ENCODE data around the gene CITED1.
A peak's percentile ranks its signal among the peaks of the same experiment; 100 is the strongest.
"Not testable (repeated sequence)": the region's sequence is repeated elsewhere in the genome, so short reads cannot be mapped to it uniquely, and the experiment has no call there.

CITED1 gene, protein sequence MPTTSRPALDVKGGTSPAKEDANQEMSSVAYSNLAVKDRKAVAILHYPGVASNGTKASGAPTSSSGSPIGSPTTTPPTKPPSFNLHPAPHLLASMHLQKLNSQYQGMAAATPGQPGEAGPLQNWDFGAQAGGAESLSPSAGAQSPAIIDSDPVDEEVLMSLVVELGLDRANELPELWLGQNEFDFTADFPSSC

DNA sequence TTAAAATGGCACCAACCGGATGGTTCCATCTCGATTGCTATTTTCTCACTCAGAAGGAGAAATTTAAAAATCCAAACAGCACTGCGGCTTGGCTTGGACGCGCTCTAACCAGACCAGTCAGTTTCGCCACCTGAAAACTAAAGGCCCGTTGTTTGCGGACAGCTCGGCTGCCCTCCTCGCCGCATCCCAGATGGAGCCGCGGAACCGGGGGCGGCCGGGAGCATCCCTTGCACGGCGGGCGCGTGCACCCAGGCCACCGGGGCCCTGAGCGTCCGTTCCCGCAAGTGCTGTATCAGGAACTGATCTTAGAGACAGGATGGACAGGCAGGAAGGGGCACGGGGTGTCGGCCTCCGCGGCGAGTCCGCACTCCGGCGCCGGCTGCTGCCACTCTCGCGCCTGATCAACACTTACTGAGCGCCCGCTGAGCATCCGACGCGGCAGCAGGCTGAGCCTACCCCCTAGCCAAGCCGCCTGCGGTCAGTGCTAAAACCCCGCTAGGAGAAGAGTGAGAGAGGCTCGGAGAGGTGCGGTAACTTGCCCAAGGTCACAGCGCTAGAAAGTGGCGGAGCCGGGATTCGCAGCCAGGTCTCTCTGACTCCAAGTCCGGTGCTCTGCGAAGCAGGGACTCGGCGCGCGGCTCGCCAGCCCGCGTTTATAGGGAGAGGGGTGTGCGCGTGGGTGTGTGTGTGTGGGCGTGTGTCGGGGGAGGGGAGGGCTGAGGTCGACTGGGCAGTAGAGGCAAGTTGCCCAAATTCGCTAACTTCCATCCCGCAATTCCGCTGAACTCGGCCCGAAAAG lies at the start of gene CITED1:
CITED1 (minus strand) TSS at position 629 of the 799 bp plus-strand sequence. CDS start 3,045 bp downstream, outside the sequence.
- peaks cover 35% of the 10 kb centered on the region for H3K4me1 Mint-ChIP-seq
- no peaks in the 10 kb centered on the region for H3K9me3 Mint-ChIP-seq
- H3K36me3 Mint-ChIP-seq = no peaks in the 10 kb centered on the region
- DNase-seq = no peak
- CTCF ChIA-PET = no interaction called here
- H3K27me3 Mint-ChIP-seq = peaks cover 92% of the 10 kb centered on the region
- no peak within 1 kb of the TSS for H3K27ac Mint-ChIP-seq
- peak within 1 kb of the TSS; percentile 71 for H3K4me3 Mint-ChIP-seq

DNA sequence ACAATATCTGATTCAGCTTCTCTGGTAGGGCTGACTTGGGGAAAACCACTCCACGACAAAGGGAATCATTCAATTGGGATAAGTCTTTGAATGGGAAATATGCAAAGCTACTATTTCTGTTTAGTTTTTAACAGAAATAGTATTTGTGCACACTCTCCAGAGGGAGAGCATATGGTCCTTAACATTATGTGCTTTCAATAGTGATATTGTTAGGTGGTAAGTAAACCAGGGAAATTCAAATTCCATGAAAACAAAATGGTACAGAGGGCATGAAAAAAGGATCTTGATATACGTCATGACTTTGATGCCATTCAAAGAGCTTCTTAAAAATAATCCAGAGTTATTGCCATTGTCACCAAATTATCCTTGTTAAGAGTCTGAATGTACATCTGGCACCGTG lies 47.1 kb upstream of the CITED1 start:
- Mint-ChIP-seq H3K9me3 (no peaks in the 10 kb centered on the region), H3K27ac (no peak overlapping the region), H3K4me3 (no peak overlapping the region), H3K27me3 (no peaks in the 10 kb centered on the region), H3K4me1 (no peaks in the 10 kb centered on the region), H3K36me3 (peaks cover 3% of the 10 kb centered on the region)
- CTCF ChIA-PET = no interaction called here
- DNase-seq = no peak

DNA sequence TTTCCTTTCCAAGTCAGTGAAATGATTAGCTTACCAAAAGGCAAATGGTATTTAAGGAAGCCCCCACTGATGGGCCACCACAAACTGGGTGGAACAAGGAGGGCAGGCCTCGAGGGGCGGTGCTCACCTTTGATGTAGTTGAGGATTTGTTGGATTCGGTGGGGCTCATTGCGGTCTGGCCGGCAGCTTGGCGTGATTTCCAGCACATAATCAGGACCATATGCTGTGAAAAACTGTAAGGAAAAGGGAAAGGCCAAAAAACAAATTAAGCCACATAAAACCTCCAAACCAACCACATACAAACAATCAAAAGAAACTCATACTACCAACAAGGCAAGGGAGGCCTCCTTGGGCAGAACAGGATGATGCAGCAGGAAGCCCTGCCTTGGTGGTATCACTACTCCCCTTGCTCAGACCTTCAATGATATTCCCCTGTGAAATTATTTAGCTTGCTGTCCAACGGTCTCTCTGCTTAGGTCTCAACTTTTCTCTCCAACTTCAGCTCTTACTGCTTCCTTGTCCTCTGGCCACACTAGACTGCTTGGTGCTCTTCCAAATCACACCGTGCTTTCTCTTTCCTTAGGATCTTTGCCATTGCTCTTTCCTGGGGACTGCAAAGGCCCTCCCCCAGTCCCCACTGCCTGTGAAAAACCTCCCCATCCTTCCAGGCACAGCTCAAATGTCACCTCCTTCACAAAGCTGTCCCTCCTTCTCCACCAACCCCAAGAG lies 46.1 kb upstream of the CITED1 start:
- Mint-ChIP-seq H3K36me3 (peaks cover 3% of the 10 kb centered on the region), H3K9me3 (no peaks in the 10 kb centered on the region), H3K4me1 (no peaks in the 10 kb centered on the region), H3K27me3 (no peaks in the 10 kb centered on the region), H3K27ac (no peak overlapping the region), H3K4me3 (no peak overlapping the region)
- CTCF ChIA-PET = no interaction called here
- DNase-seq = no peak

DNA sequence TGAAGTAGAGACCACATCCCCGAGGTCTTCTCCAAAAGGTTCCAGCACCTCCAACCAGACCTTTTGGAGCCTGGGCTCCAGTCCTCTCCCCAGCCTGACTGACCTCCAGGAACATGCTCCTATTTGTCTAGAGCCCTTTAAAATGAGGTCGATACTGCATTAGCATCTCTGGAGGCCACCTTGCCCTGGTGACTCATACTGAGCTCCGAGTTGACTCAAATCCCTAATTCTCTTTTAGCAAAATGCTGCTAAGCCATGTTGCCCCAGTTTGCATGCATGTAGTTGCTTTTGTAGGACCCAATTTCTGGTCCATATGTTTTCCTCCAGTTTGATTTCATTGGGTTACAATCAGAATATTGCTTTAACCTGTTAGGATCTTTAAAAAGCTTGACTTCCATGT lies 43.5 kb upstream of the CITED1 start:
- Mint-ChIP-seq H3K4me1 (no peaks in the 10 kb centered on the region), H3K27ac (no peak overlapping the region), H3K4me3 (no peak overlapping the region), H3K36me3 (peaks cover 6% of the 10 kb centered on the region), H3K27me3 (no peaks in the 10 kb centered on the region), H3K9me3 (no peaks in the 10 kb centered on the region)
- CTCF ChIA-PET = no interaction called here
- no peak for DNase-seq

DNA sequence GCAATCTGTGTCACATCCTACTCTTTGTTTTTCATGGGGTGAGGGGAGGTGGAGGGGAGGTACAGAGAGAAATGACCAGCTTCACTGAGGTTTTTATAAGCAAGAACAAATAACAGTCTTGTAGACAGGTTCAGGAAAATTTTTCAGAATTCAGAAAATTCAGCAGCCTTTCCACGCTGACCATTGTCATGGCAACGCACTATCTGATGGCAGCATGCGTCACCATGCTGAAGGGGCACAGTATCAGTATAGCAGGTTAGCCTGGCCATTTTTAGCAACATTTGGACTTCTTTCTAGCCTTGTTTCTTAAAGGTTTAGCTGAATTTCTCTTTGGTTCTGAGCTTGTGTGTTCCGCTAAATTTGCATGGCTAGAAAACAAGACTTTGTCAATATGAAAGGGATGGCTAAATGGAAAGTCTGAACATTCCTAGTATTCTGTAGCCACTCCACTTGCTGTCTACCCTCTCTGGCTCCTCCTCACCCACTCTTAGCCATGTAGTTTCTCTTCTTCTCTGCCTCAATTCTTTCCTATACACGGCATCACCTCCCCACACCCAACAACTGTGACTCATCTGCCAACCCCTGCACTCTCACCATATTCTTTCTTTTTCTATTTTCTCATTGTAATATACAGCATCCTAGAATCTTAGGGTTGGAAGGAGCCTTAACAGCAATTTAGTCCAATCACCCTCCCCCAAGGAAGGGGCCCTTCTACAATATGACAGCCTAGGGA lies 42.7 kb upstream of the CITED1 start:
- DNase-seq = no peak
- H3K27ac Mint-ChIP-seq = no peak overlapping the region
- no peaks in the 10 kb centered on the region for H3K27me3 Mint-ChIP-seq
- H3K9me3 Mint-ChIP-seq = no peaks in the 10 kb centered on the region
- H3K36me3 Mint-ChIP-seq = peaks cover 6% of the 10 kb centered on the region
- no peak overlapping the region for H3K4me3 Mint-ChIP-seq
- CTCF ChIA-PET = no interaction called here
- no peaks in the 10 kb centered on the region for H3K4me1 Mint-ChIP-seq

DNA sequence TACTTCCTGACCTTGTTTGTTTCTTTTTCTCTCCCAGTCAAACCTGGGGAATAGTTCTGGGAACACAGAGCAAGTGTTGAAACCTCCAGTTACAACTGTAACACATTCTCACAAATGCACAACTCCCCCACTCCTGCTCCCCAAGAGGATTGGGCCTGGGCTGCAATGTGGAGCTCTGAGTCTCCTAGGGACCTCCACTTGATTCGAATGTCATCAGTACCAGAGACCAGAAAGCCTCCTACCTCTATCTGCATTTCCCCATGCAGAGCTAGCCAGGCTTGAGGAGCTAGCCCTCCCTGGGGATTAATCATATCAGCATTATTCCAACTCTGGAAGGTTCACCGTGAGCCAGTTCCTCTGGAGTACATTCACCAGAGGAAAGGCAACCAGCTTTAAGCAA lies 41.7 kb upstream of the CITED1 start:
- no peak overlapping the region for H3K27ac Mint-ChIP-seq
- no peak overlapping the region for H3K4me3 Mint-ChIP-seq
- H3K9me3 Mint-ChIP-seq = no peaks in the 10 kb centered on the region
- no peaks in the 10 kb centered on the region for H3K27me3 Mint-ChIP-seq
- H3K36me3 Mint-ChIP-seq = peaks cover 6% of the 10 kb centered on the region
- CTCF ChIA-PET = no interaction called here
- H3K4me1 Mint-ChIP-seq = no peaks in the 10 kb centered on the region
- no peak for DNase-seq

DNA sequence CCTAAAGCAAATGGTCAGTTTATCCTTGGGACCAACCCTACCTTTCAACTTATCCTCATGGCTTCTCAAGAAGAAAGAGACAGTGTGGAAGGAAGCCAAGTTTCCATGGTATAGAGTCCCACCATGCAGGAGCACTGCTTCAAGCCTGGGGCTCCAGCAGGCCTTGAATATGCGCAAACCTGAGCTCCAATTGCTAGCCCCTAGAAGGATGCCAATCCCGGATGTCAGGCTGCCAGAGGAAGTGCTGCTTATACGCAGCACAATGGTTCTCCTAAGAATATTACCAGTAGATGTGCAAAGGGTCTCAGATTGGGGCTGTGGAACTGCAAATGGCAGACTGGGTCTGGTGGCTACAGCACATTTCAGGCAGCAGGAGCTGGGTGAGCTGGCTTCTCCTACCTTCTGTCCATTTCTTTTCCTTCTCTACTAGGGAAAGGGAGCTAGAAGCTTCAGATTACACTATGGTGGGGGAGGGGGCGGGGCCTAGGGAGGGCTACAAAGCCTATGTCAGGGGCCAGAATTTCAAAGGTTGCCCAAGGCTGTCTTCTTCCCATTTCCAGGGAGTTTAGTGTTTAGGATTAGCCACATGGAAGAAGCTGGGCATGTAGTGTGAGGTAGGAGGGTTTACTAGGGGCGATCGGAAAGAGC lies 40.7 kb upstream of the CITED1 start:
- no peaks in the 10 kb centered on the region for H3K9me3 Mint-ChIP-seq
- no peak for DNase-seq
- H3K4me3 Mint-ChIP-seq = no peak overlapping the region
- H3K36me3 Mint-ChIP-seq = peaks cover 6% of the 10 kb centered on the region
- no peak overlapping the region for H3K27ac Mint-ChIP-seq
- H3K4me1 Mint-ChIP-seq = no peaks in the 10 kb centered on the region
- CTCF ChIA-PET = no interaction called here
- H3K27me3 Mint-ChIP-seq = no peaks in the 10 kb centered on the region

DNA sequence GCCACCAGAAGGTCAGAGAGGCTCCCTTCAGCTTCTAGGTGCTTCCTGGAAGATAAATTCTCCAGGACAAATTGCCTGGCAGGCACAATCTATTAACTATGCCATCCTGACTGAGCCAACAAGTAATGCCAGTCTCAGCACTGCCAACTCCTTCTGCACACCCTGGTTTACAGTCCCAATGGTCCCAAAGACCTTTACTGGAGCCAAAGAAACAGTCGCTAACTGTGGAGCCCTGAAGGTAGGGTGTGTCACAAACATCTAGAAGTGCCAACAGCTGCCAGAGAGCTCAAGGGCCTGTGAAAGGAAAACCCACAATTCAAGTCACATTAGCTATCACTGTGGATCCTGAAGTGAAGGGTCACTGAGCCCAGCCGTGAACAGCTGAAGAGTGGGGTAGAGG lies 34.9 kb upstream of the CITED1 start:
- H3K27me3 Mint-ChIP-seq = no peaks in the 10 kb centered on the region
- no peak overlapping the region for H3K27ac Mint-ChIP-seq
- H3K36me3 Mint-ChIP-seq = peaks cover 3% of the 10 kb centered on the region
- H3K9me3 Mint-ChIP-seq = no peaks in the 10 kb centered on the region
- DNase-seq = no peak
- H3K4me3 Mint-ChIP-seq = no peak overlapping the region
- H3K4me1 Mint-ChIP-seq = no peaks in the 10 kb centered on the region
- CTCF ChIA-PET = no interaction called here

DNA sequence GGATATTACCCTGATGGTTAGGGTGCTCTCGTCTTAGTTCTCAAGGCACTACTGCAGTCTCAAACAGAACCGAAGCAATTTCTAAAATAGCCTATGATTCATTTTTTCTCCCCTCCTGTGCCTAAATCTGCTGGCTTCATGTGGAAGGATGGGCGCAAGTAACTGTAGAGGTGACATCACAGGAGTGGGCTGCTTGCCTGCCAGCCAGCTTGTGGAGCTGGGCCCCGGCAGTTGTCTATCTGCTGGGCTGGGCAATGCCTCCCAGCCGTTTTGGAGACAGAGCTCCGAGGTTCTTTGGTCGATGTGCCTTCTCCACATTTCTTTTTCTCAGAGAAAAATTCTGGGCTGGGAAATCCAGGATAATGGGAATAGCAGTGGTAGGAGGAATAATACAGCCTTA lies 34.3 kb upstream of the CITED1 start:
- peaks cover 3% of the 10 kb centered on the region for H3K36me3 Mint-ChIP-seq
- no peaks in the 10 kb centered on the region for H3K4me1 Mint-ChIP-seq
- H3K4me3 Mint-ChIP-seq = no peak overlapping the region
- no peak for DNase-seq
- CTCF ChIA-PET = no interaction called here
- no peak overlapping the region for H3K27ac Mint-ChIP-seq
- no peaks in the 10 kb centered on the region for H3K27me3 Mint-ChIP-seq
- H3K9me3 Mint-ChIP-seq = no peaks in the 10 kb centered on the region

DNA sequence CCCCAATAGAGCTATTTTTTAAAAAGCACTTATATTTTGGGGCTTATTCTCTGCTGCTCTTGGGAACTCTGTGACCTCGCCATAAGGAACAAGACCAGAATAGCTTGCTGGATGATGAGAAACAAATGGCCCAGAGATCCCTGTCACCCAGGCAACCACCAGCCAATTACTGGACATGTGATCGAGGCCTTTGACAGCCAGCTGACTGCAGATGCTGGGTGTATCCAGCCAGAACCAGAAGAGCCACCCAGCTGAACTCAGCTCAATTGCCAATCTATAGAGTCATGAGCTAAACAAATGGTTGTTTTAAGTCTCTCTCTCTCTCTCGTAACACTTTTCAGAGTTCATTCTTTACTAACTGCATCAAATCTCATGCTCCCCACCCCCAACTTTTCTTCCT lies 24.4 kb upstream of the CITED1 start:
- DNase-seq = no peak
- Mint-ChIP-seq H3K4me1 (peaks cover 4% of the 10 kb centered on the region), H3K27ac (no peak overlapping the region), H3K4me3 (no peak overlapping the region), H3K9me3 (no peaks in the 10 kb centered on the region), H3K27me3 (no peaks in the 10 kb centered on the region), H3K36me3 (peaks cover 8% of the 10 kb centered on the region)
- CTCF ChIA-PET = no interaction called here

DNA sequence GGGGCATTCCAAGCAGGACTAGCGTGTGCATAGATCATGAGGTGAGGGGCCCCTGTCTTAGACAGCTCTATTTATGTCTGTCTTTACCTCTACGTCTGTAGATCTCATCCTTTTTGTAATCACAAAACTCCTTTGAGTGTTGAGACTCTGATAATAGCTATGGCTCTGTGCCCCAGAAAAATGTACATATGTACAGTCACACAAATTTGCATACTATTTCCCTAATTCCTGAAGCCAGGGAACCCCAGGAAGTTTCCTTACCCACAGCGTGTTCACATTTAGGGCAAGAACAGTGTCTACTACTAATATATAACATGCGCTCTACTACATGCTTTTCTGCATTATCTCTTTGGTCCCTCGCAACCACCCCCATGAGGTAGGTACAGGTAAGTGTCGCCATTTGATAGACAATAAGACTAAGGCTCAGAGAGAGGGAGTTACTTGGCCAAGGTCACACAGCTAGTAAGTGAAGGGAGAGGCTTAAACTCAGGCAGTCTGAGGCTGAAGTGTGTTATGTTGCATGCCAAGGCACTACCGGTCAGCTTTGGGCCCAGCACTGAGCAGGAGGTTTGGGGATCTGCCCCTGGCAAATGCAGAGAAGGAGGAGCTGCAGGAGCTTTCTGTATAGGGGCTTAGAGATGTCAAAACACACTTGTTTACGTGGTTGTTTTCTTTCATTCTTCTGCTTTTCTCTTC lies 21.0 kb upstream of the CITED1 start:
- H3K36me3 Mint-ChIP-seq = peaks cover 3% of the 10 kb centered on the region
- H3K27ac Mint-ChIP-seq = no peak overlapping the region
- CTCF ChIA-PET = no interaction called here

DNA sequence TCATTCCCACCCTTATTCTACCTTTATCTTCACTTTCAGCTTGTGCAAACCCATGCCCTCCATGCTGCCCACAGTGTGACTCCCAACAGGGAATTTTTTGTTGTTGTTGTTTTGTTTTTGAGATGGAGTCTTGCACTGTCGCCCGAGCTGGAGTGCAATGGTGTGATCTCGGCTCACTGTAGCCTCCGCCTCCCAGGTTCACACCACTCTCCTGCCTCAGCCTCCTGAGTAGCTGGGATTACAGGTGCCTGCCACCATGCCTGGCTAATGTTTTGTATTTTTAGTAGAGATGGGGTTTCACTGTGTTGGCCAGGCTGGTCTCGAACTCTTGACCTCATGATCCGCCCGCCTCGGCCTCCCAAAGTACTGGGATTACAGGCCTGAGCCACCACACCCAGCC lies 13.9 kb upstream of the CITED1 start:
- CTCF ChIA-PET, H3K27me3 Mint-ChIP-seq, H3K4me3 Mint-ChIP-seq, H3K36me3 Mint-ChIP-seq, H3K4me1 Mint-ChIP-seq, H3K9me3 Mint-ChIP-seq, DNase-seq, H3K27ac Mint-ChIP-seq: not testable (repeated sequence)

More for the DNA sequence above, 21.0 kb upstream of the CITED1 start:
- peaks cover 3% of the 10 kb centered on the region for H3K4me1 Mint-ChIP-seq
- no peaks in the 10 kb centered on the region for H3K27me3 Mint-ChIP-seq
- H3K4me3 Mint-ChIP-seq = no peak overlapping the region
- no peak for DNase-seq
- H3K9me3 Mint-ChIP-seq = no peaks in the 10 kb centered on the region

DNA sequence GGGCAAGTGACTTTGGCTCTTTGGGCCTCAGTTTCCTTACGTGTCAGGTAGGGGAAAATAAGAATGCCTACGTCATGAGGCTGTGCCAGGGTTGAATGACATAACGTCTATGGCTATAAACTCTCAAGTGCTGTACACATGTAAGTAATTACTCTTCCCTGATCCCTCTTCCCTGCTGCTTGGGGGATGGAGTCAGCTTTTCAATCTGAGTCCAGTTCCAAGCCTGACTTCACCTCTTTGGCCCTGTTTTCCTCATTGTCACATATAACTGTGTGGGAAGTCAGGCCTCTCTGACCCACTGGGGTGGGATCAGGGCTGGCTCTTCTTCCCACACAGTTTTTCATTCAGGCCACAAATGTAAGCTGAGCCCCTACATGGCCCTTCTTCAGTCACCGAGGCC lies 11.4 kb upstream of the CITED1 start:
- Mint-ChIP-seq H3K36me3 (no peaks in the 10 kb centered on the region), H3K9me3 (no peaks in the 10 kb centered on the region), H3K4me3 (no peak overlapping the region), H3K4me1 (no peaks in the 10 kb centered on the region), H3K27ac (no peak overlapping the region), H3K27me3 (peaks cover 4% of the 10 kb centered on the region)
- CTCF ChIA-PET = interaction anchor here (0.6 kb wide), 1 partner anchor 69 kb away, joined by 4 read pairs; no protein-coding TSS in a partner anchor
- DNase-seq = no peak

Measured in activated naive CD4-positive, alpha-beta T cell treated with anti-CD3 and anti-CD28 coated beads, Interleukin-2, amount 10 ng/mL, durations not matched to agents 7 days and 5 days (primary cell).